ENCODE results near the gene VDR.

Gene VDR

DNA sequence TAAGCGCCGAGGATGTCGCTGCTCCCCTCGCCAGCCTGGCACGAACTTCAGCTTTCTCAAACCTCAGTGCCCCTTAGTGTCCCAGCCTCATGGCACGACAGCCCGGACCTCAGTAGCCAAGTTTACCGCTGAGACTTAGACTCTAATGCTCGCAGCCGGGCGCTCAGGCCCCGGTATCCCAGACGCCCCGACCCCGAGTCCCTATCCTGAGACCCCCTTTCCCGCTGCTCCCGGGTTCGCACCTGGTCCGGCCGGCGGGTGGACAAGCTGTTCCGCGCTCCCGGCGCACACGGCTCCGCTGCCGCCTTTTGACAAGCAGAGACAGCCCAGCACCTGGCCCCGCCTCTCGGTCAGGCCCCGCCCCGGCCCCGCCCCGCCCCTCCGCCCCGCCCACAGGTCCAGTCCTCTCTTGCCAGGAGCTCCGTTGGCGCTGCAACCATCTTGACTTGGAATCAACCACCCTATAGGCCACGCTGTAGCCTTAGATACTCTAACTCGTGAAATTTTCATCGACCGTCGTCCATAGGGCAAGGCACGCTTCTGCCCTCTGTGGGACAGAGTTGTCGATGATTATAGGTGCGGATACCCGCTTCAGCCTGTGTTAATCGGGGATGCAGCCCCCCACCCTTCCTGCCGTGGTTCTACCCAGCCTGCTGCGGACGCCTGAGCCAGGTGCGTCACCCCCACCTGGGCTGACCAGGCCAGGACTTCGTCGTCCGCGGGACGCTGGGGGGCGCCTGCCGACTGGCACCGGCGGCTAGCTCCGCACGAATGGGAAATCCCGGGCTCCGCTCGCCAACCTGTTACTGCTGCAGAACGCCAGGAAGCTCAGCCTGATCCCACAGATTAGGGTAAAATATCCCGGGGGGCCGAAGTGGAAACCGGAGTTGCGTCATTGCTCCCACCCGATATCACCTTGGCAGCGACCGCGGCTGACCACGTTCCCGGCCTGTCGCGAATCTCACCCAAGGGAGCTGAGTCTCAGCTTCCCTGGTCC, at the start of gene VDR:
TSS of gene VDR (minus strand) at position 282 of the 997 bp plus-strand sequence. CDS start 25,881 bp downstream, outside the sequence.
- DNase-seq, result peak; percentile 39

- no peak for DNase-seq
Measured at GRCh38 chr12:47954058-47954457, 49.3 kb upstream of the VDR start.

- no peak for DNase-seq
Measured at GRCh38 chr12:47950856-47951468, 46.2 kb upstream of the VDR start.

DNA sequence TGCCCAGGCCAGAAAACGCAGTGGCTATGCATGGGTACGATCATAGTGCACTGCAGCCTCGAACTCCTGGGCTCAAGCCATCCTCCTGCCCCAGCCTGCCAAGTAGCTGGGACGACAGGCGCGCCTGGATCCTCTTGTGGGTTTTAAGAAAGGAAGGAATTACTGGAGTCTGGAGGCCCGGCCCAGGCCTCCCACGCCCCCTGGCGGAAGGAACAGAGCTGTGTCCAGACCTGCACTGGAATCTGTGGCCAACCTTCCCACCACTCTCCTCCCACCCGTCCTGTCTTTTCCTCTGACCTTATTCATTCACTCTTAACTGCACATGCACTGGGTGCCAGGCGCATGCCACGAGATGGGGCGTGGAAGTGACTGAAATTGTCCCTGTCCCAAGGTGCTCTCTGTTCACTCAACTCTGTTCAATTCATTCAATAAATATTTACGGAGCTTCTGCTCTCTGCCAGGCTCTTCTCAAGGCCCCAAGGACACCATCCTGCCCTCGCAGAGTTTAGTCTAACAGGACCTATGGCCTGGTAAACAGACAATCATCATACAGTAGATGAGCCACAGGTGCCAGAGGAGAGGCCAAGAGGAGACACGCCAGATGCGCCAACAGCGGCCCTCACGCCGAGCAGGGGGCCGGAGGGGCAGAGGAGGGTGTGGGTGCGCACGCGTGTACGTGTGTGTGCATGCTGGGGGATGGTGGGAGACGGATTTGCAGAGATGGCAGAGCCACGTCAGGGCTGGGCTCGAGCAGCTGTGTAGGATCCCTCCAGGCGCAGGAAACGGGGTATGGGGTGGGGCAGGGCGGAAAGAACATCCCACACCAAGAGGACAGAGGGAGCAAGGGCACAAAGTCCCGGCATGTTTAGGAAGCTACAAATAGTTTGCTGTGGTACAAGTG, 44.9 kb upstream of the VDR start:
- peak; percentile 14 for DNase-seq

DNA sequence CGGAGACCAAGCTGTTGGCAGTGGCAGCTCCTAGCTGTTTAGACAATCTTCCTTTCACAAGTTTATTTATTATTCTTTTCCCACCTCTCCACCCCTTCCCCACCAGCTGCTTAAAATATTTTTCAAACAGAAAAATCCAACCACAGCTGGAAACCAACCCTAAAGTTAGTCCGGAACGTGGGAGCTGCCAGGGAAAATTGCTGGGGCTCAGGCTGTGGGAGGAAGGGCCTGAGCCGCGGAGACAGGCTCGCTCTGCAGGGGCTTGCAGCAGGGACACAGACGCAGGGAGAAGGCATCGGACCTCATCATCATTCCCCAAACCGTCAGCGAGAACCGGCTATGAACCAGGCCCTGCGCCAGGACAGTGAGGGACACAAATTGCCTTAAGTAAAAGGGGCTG, 42.5 kb upstream of the VDR start:
- no peak for DNase-seq

DNA sequence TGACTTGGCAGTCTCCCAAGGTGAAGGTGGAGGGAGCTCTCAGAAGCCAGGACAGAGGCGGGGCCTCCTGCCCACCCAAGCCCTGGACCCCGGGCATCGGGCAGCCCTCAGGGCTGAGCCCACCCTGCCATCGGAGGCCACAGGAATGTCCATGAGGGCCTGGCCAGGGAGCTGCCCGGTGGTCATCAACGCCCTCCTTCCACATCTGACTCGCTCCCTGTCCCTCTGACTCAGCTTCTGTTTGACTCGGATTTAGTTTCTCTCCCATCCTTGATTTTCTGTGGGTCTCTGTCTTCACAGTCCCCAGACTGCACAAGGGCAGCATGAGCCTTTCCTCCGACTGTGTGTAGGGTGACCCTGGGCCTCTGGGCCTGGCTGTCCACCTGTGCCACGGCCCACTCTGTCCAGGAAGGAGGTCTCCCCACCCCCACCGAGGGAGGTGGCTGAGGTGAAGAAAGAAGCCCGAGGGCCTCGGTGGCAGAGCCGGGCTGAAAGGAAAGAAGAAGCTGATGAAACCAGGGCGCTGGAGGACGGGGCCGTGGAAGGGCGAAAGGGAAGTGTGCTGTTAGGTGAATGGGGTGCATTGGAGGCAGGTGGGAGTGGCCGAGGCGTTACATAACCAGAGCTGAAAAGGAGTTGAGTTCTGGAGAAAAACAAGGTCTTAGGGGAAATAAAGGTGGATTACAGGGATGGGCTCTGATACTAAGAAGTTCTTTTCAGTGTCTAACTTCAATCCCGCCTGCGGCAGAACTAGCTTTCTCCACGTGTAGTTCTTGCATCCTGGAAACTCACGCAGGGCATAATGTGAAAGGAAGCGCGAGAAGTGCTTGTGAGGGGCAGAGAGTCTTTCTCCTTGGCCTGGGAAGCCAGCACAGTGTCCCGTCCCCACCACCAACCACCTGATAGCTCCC, 41.9 kb upstream of the VDR start:
- no peak for DNase-seq

GRCh38 chr12:47945341-47945728, 40.5 kb upstream of the VDR start:
- DNase-seq, result no peak

DNA sequence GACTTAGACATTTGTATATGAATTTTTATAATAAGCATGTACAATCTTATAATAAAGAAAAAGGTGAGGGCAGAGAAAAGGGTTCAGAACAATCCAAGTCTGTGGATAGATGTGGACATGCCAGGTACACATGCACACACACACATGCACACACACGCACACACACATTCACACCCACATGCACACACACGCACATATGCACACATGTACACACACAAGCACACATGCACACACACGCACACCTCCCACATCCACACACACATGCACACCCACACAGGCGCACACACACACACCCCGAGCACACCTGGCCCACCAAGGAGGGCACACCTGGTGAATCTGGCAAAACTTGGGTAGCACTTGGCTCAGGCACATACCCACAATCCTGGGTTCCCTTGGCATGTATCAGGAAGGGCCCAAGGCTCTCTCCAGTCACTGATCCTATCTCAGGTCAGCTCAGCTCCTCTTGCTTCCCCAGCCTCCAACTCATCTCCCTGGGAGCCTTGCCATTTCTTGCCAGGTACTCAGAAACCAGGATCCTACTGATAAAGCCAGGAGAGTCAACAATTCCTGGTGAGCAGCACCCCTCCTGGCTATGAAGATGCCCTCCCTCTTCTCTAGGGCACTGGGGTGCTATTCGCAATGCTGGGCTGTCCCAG, 40.0 kb upstream of the VDR start:
- no peak for DNase-seq

GRCh38 chr12:47943623-47944340, 39.0 kb upstream of the VDR start:
- DNase-seq, result no peak

DNA sequence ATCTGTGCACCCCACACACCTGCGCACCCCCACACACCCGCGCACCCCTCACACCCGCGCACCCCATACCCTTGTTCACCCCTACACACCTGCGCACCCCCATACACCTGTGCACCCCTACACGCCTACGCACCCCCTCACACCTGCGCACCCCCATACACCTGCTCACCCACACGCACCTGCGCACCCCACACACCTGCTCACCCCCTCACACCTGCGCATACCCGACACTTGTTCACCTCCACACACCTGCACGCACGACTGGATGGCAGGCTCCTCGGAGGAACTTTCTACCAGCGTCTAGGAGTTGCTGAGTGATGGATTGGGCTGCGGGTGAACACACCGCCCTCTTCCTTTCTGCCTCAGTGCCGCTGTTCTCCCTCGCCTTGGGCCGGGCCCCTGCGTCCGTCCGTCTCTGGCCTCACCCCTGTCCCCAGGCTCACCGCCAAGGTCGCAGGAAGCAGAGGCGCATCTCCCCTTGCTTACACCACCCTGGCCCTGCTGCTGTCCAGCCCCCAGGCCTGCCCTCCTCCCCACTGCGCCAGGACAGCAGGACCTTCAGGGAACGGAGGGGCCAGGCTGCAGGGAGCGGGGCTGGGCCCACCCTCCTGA, 37.9 kb upstream of the VDR start:
- DNase-seq, result no peak

- no peak for DNase-seq
Measured at GRCh38 chr12:47941871-47942613, 37.2 kb upstream of the VDR start.

GRCh38 chr12:47941475-47941780, 36.6 kb upstream of the VDR start:
- no peak for DNase-seq

GRCh38 chr12:47940773-47941474, 36.1 kb upstream of the VDR start:
- DNase-seq, result no peak

DNA sequence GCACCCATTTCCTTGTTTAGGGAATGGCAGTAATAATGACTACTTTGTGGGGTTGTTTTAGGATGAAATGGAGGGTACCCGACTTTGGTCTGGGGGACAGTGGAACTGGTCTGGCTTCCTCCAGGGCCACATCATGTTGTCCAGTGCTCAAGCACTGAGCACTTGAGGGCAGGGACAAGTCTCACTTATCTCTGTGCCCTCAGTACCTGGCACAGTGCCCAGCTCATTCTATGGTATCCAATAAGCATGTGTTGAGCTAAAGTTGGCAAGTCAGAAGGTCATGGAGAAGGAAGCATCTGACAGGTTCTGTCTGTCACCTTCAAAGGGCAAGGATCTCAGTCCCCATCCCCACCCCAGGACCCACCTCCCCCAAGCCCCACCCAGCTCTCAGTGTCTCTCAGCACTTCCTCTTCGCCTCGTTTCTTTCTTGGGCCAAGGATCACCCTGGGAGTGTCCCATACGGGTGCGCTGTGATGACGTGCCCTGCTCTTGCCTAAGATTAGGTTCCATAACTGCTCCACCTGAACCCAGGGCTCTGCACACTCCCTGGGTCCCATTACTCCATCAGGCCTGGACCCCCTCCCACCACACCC, 34.3 kb upstream of the VDR start:
- no peak for DNase-seq

DNA sequence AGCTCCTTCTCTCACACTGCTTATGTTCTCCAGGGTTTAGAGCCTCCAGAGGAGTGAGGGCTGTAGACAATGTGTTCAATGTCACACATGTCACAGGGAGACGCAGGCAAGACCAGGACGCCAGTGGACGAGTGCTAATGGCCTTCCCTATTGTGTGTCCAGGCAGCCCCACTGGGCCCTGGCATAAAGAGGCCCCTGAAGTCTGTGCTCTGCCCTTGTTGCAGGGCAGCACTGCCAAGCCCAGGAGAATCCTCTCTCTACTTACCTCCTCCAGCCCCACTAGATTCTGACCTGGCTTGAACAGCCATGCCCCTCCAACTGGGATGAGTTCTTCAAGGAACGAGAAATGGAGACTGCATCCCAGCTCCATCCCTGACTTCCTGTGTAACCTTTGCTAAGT, 33.8 kb upstream of the VDR start:
- no peak for DNase-seq

- no peak for DNase-seq
Measured at GRCh38 chr12:47938093-47938492, 33.3 kb upstream of the VDR start.

DNA sequence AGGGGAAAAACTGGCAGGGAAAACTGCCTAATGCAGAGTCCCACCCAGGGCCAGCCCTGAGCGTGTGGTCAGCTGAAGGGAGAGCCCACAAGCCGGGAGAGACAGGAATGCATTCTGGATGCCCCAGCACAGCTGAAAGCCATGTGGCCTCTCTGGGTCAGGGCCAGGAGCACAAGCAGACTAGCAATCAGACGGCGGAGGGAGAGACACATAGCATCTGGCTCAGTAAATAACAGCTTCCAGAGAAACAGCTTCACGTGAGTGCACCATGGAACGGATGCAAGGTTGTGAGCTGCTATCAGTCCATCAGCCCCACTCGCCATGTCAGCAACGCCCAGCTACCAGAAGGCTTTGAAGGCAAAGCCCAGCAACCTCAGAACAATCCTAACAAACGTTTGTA, 30.4 kb upstream of the VDR start:
- peak; percentile 44 for DNase-seq

DNA sequence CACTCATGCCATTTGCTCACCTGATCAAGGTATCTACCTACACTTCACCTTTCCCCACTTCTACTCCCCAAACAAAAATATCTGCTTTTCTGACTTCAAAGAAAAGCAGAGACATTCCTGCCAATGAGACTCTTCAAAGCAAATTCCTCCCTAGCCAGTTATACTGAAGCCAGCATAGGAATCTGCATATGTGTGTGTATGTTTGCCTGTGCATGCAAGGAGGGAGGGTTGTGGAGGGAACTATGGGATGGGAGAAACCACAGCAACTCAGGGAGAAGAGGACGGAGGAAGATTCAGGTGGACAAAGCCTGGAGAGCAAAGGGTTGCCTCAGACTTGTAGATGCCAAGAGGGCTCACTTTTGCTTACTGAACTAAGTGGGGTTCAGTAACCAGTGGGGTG, 26.4 kb upstream of the VDR start:
- no peak for DNase-seq

DNA sequence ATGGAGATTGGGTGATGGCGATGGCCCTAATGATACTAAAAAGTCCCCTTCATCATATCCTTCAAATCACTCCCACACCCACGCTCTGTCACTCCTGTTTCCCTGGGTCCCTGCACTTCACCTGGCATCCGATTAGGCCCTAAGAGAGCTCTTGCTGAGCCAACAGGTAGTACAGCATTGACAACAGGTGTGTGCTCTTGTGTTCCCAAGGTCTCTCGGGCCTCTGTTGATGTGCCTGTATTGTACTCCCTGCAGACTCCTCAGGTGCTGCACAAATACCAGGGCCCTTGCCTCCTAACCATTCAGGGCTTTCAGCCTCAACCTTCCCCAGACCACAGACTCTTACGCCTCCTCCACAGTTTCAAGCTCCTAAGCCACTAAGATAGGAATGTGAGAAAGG, 25.8 kb upstream of the VDR start:
- no peak for DNase-seq

All from DMS 273 treated with DMSO at 0.1 percent for 48 hours (cell line).